Limb (tissue), 2 donors: Measurements from ENCODE around the gene GLIS2.

ENCODE experiments used
- DNase-seq, 2 donors: peaks; one replicate each; pipeline ENCODE4 v3.0.0-alpha.2; 2016; ENCODE audit errors: extremely low spot score in 2 of 2

Gene GLIS2

DNA sequence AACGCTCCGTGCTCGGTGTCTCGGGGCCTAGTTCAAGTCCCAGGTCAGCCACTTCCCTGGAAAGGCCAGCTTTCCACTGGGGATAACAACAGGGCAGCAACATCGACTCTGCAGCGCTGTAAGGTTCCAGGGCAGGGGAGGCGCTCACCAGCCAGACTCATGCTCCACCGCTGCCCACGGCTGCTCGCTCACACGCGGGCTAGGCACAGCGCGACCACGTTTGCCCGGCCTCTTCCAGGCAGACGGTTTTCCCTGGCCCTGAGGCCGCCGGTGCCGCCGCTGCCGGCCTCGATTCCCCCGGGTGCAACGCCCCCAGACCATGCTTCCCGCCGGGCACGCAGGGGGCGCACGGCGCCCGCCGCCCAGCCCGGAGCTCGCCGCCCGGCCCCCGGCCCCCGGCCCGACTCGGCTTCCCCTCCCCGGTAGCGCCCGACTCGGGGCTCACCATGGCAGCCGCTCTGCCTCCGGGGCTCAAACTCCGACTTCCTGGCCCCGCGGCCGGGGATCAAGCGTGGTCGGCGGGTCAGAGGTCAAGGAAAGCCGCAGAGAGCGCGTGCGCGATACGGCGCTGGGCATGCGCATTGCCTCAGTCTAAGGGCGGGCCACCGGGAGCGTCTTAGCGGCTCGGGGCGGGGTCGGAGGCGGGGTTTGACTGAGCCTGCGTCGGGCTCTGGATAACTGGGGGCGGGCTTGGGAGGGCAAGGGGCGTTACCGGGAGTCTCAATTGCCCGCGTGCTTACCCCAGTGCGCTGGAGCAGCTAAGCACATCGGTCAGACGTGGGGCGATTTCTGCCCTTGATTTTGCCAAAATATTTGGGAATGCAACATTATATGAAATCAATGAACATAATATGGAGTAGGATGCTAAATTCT is 35.2 kb downstream of the GLIS2 start, which contains the start of gene PAM16:
PAM16 (minus strand) TSS at position 535 of the 873 bp plus-strand sequence; CDS start at position 448, 87 bp downstream.
- peak; percentile 94 to 98 for DNase-seq

DNA sequence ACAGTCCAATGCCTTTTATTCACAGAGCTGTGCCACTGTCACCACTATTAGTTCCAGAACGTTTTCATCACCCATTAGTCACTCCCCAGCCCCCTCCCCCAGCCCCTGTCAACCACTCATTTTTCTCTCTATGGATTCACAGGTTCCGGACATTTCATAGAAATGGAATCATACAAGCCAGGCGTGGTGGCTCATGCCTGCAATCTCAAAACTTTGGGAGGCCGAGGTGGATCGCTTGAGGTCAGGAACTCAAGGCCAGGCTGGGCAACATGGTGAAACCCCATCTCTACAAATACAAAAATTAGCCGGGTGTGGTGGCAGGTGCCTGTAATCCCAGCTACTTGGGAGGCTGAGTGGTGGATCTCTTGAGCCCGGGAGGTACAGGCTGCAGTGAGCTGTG is 36.0 kb downstream of the GLIS2 start:
- no peak for DNase-seq

GRCh38 chr16:4352843-4353242 is 37.0 kb downstream of the GLIS2 start:
- no peak for DNase-seq

DNA sequence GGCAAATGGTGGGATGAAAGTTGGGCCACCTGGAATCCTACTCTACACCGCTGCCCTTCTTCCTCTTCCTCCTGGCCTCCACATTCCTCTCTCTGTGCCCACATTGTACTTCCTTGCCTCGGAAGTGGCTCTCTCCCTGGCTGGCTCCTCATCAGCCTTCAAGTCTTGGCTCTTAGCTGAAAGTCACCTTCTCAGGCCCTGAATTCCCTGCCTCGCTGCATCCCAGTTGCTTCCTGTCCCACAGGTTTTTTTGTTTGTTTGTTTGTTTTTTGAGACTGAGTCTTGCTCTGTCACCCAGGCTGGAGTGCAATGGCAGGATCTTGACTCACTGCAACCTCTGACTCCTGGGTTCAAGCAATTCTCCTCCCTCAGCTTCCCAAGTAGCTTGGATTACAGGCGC is 37.8 kb downstream of the GLIS2 start:
- DNase-seq: no peak

GRCh38 chr16:4354512-4355409 is 38.9 kb downstream of the GLIS2 start:
- DNase-seq: no peak

DNA sequence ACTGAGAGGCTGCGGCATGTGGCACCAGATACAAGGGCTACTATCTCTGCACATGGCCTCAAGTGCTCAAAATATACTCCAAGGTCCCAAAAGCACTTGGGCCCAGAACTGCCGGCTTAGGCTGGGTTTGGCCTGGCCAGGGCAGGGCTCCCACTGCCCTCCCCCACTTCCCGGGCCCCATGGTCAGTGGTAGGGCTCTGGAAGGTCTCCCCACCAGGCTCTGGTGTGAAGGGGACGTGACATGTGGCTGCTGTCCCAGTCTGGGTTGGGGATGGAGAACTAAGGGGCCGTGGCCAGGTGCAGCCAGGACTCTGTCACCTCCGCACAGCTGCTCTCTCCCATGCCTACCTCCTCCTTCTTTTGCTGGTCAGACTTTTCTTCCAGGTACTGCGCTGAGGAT is 41.0 kb downstream of the GLIS2 start:
- no peak for DNase-seq

- DNase-seq: no peak
Measured at GRCh38 chr16:4358236-4358635, 42.4 kb downstream of the GLIS2 start.

GRCh38 chr16:4358831-4359561 is 43.1 kb downstream of the GLIS2 start:
- peak in 1 of 2 donors; percentile 75 for DNase-seq

GRCh38 chr16:4359914-4360313 is 44.0 kb downstream of the GLIS2 start:
- DNase-seq: no peak

DNA sequence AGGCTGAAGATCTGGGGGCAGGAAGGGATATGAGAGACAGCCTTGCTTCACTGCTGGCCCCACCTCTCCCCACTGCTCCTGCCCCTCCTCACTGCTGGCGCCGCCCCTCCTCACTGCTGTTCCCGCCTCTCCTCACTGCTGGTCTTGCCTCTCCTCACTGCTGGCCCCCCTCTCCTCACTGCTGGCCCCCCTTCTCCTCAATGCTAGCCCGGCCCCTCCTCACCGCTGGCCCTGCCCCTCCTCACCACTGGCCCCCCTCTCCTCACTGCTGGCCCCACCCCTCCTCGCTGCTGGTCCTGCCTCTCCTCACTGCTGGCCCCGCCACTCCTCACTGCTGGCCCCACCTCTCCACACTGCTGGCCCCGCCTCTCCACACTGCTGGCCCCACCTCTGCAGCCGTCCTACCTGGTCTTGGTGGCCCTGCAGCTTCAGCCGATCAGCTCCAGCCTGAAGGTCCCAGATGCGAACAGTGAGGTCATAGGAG is 44.7 kb downstream of the GLIS2 start:
- no peak for DNase-seq

GRCh38 chr16:4361033-4361943 is 45.4 kb downstream of the GLIS2 start:
- no peak for DNase-seq

DNA sequence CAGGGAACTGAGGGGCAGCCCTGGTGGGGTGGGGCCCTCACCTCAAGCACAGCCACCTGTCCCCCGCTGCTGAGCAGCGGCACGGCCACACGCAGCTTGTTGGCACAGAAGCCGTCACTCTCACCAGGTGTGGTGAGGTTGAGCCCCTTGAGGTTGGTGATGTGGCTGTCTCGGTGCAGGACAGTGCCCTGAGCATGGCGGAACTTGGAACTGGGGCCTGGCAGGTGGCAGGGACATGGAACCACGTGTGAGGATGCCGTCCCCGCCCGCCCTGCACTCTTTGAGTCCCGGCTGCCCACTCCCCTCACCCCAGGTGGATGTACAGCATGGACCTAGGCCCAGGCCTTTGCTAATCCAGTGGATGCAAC is 46.1 kb downstream of the GLIS2 start:
- no peak for DNase-seq

GRCh38 chr16:4362476-4363135 is 46.7 kb downstream of the GLIS2 start:
- no peak for DNase-seq

DNA sequence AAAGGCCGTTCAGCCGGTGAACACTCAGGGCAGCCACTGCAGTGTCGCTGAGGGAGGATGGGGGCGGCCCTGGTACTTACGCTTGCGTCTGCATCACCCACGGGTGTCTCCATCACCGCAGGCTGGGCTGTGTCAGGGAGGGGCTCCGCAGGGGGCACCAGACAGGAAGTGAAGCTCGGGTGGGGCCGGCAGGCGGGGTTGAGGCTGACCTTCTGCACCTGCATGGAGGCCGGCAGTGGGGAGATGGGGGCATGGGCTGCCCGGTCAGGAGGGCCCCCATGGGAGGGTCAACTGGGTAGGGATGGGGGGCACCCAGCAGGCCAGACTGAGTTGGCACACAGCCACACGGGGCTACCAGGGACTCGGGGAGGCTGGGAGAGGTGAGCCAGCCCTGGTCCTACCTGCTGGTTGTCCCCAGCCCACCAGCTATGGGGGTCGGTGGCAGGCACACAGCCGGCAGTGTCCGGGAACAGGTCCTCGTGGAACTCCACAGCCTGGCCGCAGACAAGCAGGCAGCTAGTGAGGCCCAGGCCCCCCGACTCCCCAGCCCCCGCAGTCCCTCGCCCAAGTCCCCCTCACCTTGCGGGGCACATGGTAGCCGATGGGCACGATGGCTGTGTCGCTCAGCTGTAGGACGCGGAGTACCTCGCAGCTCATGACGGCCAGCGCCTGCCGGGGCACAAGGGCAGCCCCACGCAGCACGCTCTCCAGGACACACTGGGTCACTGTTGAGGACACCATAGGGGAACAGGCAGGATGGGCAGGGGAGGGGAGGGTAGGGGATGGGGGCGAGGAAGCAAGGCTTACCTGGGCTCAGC is 48.5 kb downstream of the GLIS2 start:
- DNase-seq: no peak

- DNase-seq: no peak
Measured at GRCh38 chr16:4365014-4365406, 49.1 kb downstream of the GLIS2 start.

DNA sequence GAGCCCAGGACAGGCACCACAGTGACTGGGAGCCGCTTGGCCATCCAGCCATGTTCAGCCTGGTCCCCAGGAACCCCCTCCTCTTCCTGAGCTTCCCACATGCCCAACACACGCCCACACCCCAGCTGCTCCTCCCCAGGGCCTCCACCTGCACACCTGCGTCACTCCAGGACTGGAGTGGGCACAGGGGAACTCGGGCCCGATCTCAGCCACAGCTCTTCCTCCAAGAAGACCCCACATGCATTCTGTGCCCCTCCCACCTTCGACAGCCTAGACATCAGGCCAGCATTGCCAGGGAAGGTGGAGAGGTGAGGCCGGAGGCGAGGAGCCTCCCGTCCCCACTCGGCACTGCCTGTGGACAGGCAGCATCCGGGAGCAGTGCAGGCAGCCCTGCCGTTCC is 49.7 kb downstream of the GLIS2 start:
- DNase-seq: no peak

- no peak for DNase-seq
Measured at GRCh38 chr16:4366016-4366415, 50.1 kb downstream of the GLIS2 start.

DNA sequence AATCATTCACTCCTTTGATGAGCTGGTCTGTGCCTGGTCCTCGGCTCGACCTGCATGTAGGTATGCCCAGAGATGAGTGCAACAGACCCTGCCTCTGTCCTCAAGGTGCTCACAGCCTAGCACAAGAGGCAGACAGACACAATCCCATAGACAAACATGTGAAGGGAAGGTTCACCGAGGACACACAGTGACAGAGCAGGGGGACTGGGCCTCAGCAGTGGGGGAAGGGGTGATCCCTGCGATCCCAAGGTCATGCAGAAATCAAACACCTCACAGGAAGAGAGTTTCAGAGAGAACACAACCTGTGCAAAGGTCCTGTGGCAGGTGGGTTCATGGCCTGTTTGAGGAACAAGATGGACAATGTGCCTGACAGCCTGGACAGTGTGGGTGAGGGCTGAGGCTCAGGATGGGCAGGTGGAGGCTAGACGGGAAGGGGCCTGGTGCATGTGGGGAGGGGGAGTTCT is 51.6 kb downstream of the GLIS2 start:
- no peak for DNase-seq
